Peyer's patch (tissue), 4 donors: ENCODE data around the gene BICDL2. TPM values are rescaled to one million over a fixed set of nuclear protein-coding genes. Genes with fewer than 3 reads are reported as not detected.
A peak's percentile ranks its signal among the peaks of the same experiment; 100 is the strongest.

Experiments
- DNase-seq, 3 donors: peaks; one replicate each; pipeline ENCODE4 v3.0.0-alpha.2; 2017 to 2019
- H3K27ac ChIP-seq, 4 donors: fragments of 200-600 bp; sonication (generic); one replicate each; pipeline ENCODE4 v1.5.1; 2016 to 2019
- H3K27me3 ChIP-seq, 2 donors: fragments of 200-600 bp; sonication (generic); one replicate each; pipeline ENCODE4 v1.5.1; 2019
- H3K36me3 ChIP-seq, 3 donors: fragments of 200-600 bp; sonication (generic); one replicate each; pipeline ENCODE4 v1.5.1; 2016 to 2019
- H3K4me1 ChIP-seq, 4 donors: fragments of 200-600 bp; sonication (generic); one replicate each; pipeline ENCODE4 v1.5.1; 2016 to 2019
- H3K4me3 ChIP-seq, 4 donors: fragments of 200-600 bp; sonication (generic); 1 replicate in 3 of 4; 2 replicates in 1 of 4; pipeline ENCODE4 v1.5.1; 2016 to 2019; ENCODE audit warnings: mild to moderate bottlenecking in 1 of 4
- H3K9me3 ChIP-seq, 4 donors: fragments of 200-600 bp; sonication (generic); one replicate each; pipeline ENCODE4 v1.5.1; 2016 to 2019; ENCODE audit warnings: mild to moderate bottlenecking in 1 of 4
- CTCF ChIP-seq, 6 experiments: fragments of 450-650 bp in 4 of 6; fragments of 200-600 bp in 2 of 6; sonication (generic) in 1 of 6; IDR thresholded peaks; one replicate each; pipeline ENCODE4 v1.5.1; 2017 to 2019; ENCODE audit warnings: antibody characterized with exemption in 6 of 6, mild to moderate bottlenecking in 3 of 6, moderate library complexity in 1 of 6
- POLR2A ChIP-seq, 2 donors: fragments of 450-650 bp; IDR thresholded peaks; one replicate each; pipeline ENCODE4 v1.5.1; 2017; ENCODE audit warnings: antibody characterized with exemption in 2 of 2, mild to moderate bottlenecking in 2 of 2, moderate library complexity in 2 of 2
- total RNA-seq, 4 donors: library from RNA; depleted of rRNA; stranded (reverse); fragments of >200 nt; gene quantifications; one replicate each; pipeline ENCODE4 v1.1.0, GENCODE V29; 2016

BICDL2 gene
- total RNA-seq, 4 donors from 2014 or later, result 44.6 to 126 (median 93.8) TPM

GRCh38 chr16:3035972-3036725, 595 bp downstream of the BICDL2 start:
- Histone ChIP-seq H3K4me1 (peaks cover 0 to 44% (median 7%) of the 10 kb centered on the region in 4 donors), H3K27ac (peak overlapping the region in 3 of 4 donors; percentile 74 to 79 (median 77)), H3K27me3 (peaks cover 0 to 12% of the 10 kb centered on the region in 2 donors), H3K9me3 (no peaks in the 10 kb centered on the region), H3K36me3 (no peaks in the 10 kb centered on the region), H3K4me3 (peak overlapping the region; percentile 4 to 68 (median 48))
- DNase-seq, result peak in 1 of 3 donors; percentile 78
- TF ChIP-seq CTCF (IDR thresholded peaks at IDR 0.05) (no peak), POLR2A (IDR thresholded peaks at IDR 0.05) (no peak)

GRCh38 chr16:3035289-3035971, 1.3 kb downstream of the BICDL2 start:
- peak overlapping the region in 3 of 4 donors; percentile 34 to 68 (median 61) for H3K4me3 ChIP-seq
- H3K27ac ChIP-seq, result peak overlapping the region in 1 of 4 donors; percentile 79
- H3K36me3 ChIP-seq, result peaks cover 0 to under 1% (median 0%) of the 10 kb centered on the region in 3 donors
- H3K27me3 ChIP-seq, result peaks cover 0 to 12% of the 10 kb centered on the region in 2 donors
- no peaks in the 10 kb centered on the region for H3K9me3 ChIP-seq
- no peak for TF ChIP-seq POLR2A (IDR thresholded peaks at IDR 0.05)
- no peak for TF ChIP-seq CTCF (IDR thresholded peaks at IDR 0.05)
- no peak for DNase-seq
- peaks cover 0 to 44% (median 7%) of the 10 kb centered on the region in 4 donors for H3K4me1 ChIP-seq

- Histone ChIP-seq H3K9me3 (no peaks in the 10 kb centered on the region), H3K27ac (peak overlapping the region in 1 of 4 donors; percentile 12), H3K27me3 (peaks cover 0 to 12% of the 10 kb centered on the region in 2 donors), H3K4me3 (no peak overlapping the region), H3K36me3 (peaks cover 0 to 4% (median 0%) of the 10 kb centered on the region in 3 donors), H3K4me1 (peaks cover 3 to 52% (median 14%) of the 10 kb centered on the region in 4 donors)
- TF ChIP-seq POLR2A (IDR thresholded peaks at IDR 0.05), result peak in 1 of 2 donors; percentile 19
- TF ChIP-seq CTCF (IDR thresholded peaks at IDR 0.05), result no peak
- no peak for DNase-seq
Measured at GRCh38 chr16:3032624-3033023, 4.1 kb downstream of the BICDL2 start.

- peaks cover 0 to 4% of the 10 kb centered on the region in 2 donors for H3K27me3 ChIP-seq
- H3K4me1 ChIP-seq, result peaks cover 3 to 40% (median 10%) of the 10 kb centered on the region in 4 donors
- H3K9me3 ChIP-seq, result no peaks in the 10 kb centered on the region
- DNase-seq, result no peak
- H3K36me3 ChIP-seq, result peaks cover 0 to 22% (median 0%) of the 10 kb centered on the region in 3 donors
- TF ChIP-seq POLR2A (IDR thresholded peaks at IDR 0.05) (no peak), CTCF (IDR thresholded peaks at IDR 0.05) (no peak)
- no peak overlapping the region for H3K27ac ChIP-seq
- H3K4me3 ChIP-seq, result no peak overlapping the region
Measured at GRCh38 chr16:3030222-3031212, 6.2 kb downstream of the BICDL2 start.
